ENCODE data around the gene NHLRC4.

Gene NHLRC4

GRCh38 chr16:544517-544916 is 22.3 kb upstream of the NHLRC4 start:
- Histone ChIP-seq H3K4me1 (ENCODE audit: control insufficient read depth, insufficient read depth, low read length, poor library complexity, severe bottlenecking) (peaks cover 6% of the 10 kb centered on the region), H3K27ac (ENCODE audit: low read depth, low read length, severe bottlenecking) (no peak overlapping the region), H3K9me3 (ENCODE audit: control insufficient read depth, low read length) (no peaks in the 10 kb centered on the region), H3K4me3 (ENCODE audit: extremely low read depth, insufficient read depth, low read length, poor library complexity, severe bottlenecking) (no peak overlapping the region), H3K36me3 (ENCODE audit: control insufficient read depth, insufficient read depth, low read length) (peaks cover 36% of the 10 kb centered on the region)
- 89 to 92% methylated on average over 14 to 20 of the region's 46 CpGs for WGBS, 2 experiments (ENCODE audit: insufficient coverage in 2 of 2)

DNA sequence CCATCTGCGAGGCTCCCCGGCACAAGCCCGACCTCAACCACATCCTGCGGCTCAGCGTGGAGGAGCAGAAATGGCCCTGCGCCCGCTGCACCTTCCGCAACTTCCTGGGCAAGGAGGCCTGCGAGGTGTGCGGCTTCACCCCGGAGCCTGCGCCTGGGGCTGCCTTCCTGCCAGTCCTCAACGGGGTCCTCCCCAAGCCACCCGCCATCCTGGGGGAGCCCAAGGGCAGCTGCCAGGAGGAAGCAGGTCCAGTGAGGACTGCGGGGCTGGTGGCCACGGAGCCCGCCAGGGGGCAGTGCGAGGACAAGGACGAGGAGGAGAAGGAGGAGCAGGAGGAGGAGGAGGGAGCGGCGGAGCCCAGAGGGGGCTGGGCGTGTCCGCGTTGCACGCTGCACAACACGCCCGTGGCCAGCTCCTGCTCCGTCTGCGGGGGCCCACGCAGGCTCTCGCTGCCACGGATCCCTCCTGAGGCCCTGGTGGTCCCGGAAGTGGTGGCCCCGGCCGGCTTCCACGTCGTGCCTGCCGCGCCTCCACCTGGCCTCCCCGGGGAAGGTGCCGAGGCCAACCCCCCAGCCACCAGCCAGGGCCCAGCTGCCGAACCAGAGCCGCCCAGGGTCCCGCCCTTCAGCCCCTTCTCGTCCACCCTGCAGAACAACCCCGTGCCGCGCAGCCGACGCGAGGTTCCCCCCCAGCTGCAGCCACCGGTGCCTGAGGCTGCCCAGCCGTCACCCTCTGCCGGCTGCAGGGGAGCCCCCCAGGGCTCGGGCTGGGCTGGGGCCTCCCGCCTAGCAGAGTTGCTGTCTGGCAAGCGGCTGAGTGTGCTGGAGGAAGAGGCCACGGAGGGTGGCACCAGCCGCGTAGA is 19.7 kb upstream of the NHLRC4 start:
- Histone ChIP-seq H3K27ac (ENCODE audit: low read depth, low read length, severe bottlenecking) (no peak overlapping the region), H3K4me1 (ENCODE audit: control insufficient read depth, insufficient read depth, low read length, poor library complexity, severe bottlenecking) (no peaks in the 10 kb centered on the region), H3K36me3 (ENCODE audit: control insufficient read depth, insufficient read depth, low read length) (peaks cover 33% of the 10 kb centered on the region), H3K4me3 (ENCODE audit: extremely low read depth, insufficient read depth, low read length, poor library complexity, severe bottlenecking) (no peak overlapping the region), H3K9me3 (ENCODE audit: control insufficient read depth, low read length) (no peaks in the 10 kb centered on the region)
- 85 to 89% methylated on average over 48 of the region's 60 CpGs for WGBS, 2 experiments (ENCODE audit: insufficient coverage in 2 of 2)

DNA sequence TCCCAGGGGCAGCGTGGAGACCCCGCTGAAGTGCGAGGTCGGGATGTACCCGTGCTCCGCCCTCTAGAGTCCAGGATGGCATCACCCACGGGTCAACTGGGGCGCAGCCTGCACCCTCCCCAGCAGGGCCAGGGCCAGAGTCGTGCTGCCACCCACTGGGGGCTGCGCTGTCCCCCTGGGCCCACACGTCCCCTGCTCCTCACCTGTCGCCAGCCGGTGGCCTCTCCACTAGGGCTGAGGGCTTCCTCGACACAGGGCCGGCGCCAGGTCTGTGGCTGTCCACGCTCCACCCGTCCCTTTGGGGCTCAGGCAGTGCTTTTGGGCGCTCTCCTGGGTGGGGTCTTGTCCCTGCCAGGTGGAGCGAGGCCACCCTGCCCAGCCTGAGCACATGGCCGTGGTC is 18.2 kb upstream of the NHLRC4 start:
- Histone ChIP-seq H3K9me3 (ENCODE audit: control insufficient read depth, low read length) (no peaks in the 10 kb centered on the region), H3K4me3 (ENCODE audit: extremely low read depth, insufficient read depth, low read length, poor library complexity, severe bottlenecking) (no peak overlapping the region), H3K36me3 (ENCODE audit: control insufficient read depth, insufficient read depth, low read length) (peaks cover 34% of the 10 kb centered on the region), H3K4me1 (ENCODE audit: control insufficient read depth, insufficient read depth, low read length, poor library complexity, severe bottlenecking) (no peaks in the 10 kb centered on the region), H3K27ac (ENCODE audit: low read depth, low read length, severe bottlenecking) (no peak overlapping the region)
- 96% methylated on average over 18 to 21 of the region's 21 CpGs for WGBS, 2 experiments (ENCODE audit: insufficient coverage in 2 of 2)

DNA sequence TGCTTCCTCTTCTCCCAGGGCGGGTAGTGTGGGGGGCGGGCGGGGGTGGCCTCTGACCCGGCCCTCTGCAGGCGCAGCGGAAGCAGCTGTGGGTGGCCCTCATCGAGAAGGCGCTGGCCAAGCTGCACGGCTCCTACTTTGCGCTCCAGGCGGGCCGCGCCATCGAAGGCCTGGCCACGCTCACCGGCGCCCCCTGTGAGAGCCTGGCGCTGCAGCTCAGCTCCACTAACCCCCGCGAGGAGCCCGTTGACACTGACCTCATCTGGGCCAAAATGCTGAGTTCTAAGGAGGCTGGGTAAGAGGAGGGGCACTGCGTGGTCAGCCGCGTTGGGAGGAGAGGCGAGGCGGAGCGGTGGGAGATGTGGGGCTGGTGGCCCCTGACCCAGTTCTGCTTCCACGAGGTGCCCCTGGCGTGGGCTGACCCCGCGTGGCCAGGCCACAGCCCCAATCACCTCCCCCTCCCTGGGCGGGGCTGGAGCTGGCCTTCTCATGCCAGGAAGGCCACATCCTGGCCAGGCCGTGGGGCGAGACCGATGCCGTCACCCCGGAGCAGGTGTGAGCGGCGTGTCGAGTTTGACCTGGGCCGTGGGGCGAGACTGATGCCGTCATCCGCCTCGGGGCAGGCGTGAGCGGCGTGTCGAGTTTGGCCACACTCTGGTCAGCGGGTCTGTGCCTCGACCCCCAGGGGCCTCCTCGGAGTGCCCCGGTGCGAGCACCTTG is 17.1 kb upstream of the NHLRC4 start:
- Histone ChIP-seq H3K9me3 (ENCODE audit: control insufficient read depth, low read length) (no peaks in the 10 kb centered on the region), H3K27ac (ENCODE audit: low read depth, low read length, severe bottlenecking) (no peak overlapping the region), H3K4me1 (ENCODE audit: control insufficient read depth, insufficient read depth, low read length, poor library complexity, severe bottlenecking) (peaks cover 7% of the 10 kb centered on the region), H3K36me3 (ENCODE audit: control insufficient read depth, insufficient read depth, low read length) (peaks cover 32% of the 10 kb centered on the region), H3K4me3 (ENCODE audit: extremely low read depth, insufficient read depth, low read length, poor library complexity, severe bottlenecking) (no peak overlapping the region)
- WGBS, 2 experiments (ENCODE audit: insufficient coverage in 2 of 2): 97% methylated on average over 47 to 54 of the region's 54 CpGs

DNA sequence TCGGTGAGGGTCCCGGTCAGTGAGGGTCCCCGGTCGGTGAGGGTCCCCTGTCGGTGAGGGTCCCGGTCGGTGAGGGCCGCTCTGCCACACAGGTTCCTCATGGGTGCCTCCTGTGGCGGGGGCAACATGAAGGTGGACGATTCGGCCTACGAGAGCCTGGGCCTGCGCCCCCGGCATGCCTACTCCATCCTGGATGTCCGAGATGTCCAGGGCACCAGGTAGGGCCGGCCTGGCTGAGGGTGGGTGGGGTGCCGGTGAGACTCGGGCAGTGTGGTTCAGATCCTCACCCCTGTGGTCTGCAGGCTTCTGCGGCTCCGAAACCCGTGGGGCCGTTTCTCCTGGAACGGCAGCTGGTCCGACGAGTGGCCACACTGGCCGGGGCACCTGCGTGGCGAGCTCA is 15.6 kb upstream of the NHLRC4 start:
- 96% methylated on average over 21 to 25 of the region's 28 CpGs for WGBS, 2 experiments (ENCODE audit: insufficient coverage in 2 of 2)

DNA sequence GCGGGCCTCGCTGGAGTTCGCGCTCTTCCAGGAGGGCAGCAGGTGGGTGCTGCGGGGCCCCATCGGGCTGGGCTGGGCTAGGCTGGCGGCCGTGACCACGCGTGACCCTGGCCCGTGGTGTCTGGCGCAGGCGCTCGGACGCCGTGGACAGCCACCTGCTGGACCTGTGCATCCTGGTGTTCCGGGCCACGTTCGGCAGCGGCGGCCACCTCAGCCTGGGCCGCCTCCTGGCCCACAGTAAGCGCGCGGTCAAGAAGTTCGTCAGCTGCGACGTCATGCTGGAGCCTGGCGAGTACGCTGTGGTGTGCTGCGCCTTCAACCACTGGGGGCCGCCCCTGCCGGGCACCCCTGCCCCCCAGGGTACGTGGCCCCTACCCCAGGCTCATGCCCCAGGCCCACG is 14.6 kb upstream of the NHLRC4 start:
- H3K36me3 ChIP-seq (ENCODE audit: control insufficient read depth, insufficient read depth, low read length): peaks cover 31% of the 10 kb centered on the region
- H3K9me3 ChIP-seq (ENCODE audit: control insufficient read depth, low read length): no peaks in the 10 kb centered on the region
- H3K4me3 ChIP-seq (ENCODE audit: extremely low read depth, insufficient read depth, low read length, poor library complexity, severe bottlenecking): no peak overlapping the region
- peaks cover 10% of the 10 kb centered on the region for H3K4me1 ChIP-seq (ENCODE audit: control insufficient read depth, insufficient read depth, low read length, poor library complexity, severe bottlenecking)
- H3K27ac ChIP-seq (ENCODE audit: low read depth, low read length, severe bottlenecking): no peak overlapping the region
- 98 to 99% methylated on average over 33 to 35 of the region's 35 CpGs for WGBS, 2 experiments (ENCODE audit: insufficient coverage in 2 of 2)

More for the DNA sequence above, 15.6 kb upstream of the NHLRC4 start:
- H3K4me1 ChIP-seq (ENCODE audit: control insufficient read depth, insufficient read depth, low read length, poor library complexity, severe bottlenecking): peaks cover 10% of the 10 kb centered on the region
- no peak overlapping the region for H3K4me3 ChIP-seq (ENCODE audit: extremely low read depth, insufficient read depth, low read length, poor library complexity, severe bottlenecking)
- H3K36me3 ChIP-seq (ENCODE audit: control insufficient read depth, insufficient read depth, low read length): peaks cover 32% of the 10 kb centered on the region
- H3K9me3 ChIP-seq (ENCODE audit: control insufficient read depth, low read length): no peaks in the 10 kb centered on the region
- H3K27ac ChIP-seq (ENCODE audit: low read depth, low read length, severe bottlenecking): no peak overlapping the region

DNA sequence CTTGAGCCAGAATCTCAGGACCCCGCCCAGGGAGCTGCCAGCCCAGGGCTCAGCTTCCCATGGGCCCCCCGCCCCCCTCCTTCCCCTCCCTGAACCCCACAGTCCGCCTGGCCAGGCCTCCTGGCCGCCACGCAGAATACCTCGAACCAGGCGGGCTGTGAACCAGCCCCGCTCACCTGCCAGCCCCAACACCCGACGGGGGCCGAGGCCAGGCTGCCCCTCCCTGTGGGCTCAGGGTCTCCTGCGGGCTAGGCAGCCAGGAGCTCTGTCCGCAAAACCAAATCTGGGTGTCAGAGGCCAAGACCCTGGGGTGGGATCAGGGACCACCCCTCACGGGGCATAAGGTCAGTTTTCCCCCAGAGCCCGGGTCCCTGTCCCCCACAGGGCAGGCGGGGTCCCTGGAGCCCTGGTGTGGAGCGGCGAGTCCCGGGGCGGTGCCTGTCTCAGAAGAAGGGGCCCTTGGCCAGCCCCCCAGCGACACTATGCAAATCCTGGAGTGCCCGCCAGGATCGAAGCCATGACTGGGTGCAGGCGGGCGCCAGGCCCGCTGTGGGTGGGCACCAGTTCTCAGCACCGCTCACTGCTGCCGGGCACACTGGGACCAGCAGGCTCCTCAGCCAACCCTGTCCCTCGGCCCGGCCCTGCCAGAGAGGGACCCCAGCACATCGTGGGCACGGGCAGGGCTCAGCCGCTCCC is 13.1 kb upstream of the NHLRC4 start:
- Histone ChIP-seq H3K4me3 (ENCODE audit: extremely low read depth, insufficient read depth, low read length, poor library complexity, severe bottlenecking) (no peak overlapping the region), H3K9me3 (ENCODE audit: control insufficient read depth, low read length) (no peaks in the 10 kb centered on the region), H3K36me3 (ENCODE audit: control insufficient read depth, insufficient read depth, low read length) (peaks cover 21% of the 10 kb centered on the region), H3K4me1 (ENCODE audit: control insufficient read depth, insufficient read depth, low read length, poor library complexity, severe bottlenecking) (peaks cover 10% of the 10 kb centered on the region), H3K27ac (ENCODE audit: low read depth, low read length, severe bottlenecking) (no peak overlapping the region)
- 96 to 97% methylated on average over 25 to 30 of the region's 33 CpGs for WGBS, 2 experiments (ENCODE audit: insufficient coverage in 2 of 2)

DNA sequence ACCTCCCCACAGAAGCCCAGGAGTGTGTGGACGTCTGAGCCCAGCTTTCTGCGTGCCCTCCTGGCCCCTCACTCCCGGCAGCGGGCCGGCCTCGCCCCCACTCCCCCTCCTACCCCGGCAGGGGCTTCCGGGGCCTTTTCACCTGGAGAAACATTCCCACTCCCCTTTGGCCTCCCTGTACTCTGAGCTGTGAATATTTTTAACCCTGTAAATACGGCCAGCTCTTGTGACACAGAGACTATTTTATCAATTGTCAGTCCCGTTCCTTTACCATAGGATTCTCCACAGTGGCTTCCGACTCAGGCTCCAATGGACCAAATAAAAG is 12.5 kb upstream of the NHLRC4 start:
- peaks cover 10% of the 10 kb centered on the region for H3K4me1 ChIP-seq (ENCODE audit: control insufficient read depth, insufficient read depth, low read length, poor library complexity, severe bottlenecking)
- WGBS, 2 experiments (ENCODE audit: insufficient coverage in 2 of 2): 77 to 90% methylated on average over 11 of the region's 11 CpGs
- no peak overlapping the region for H3K27ac ChIP-seq (ENCODE audit: low read depth, low read length, severe bottlenecking)
- H3K36me3 ChIP-seq (ENCODE audit: control insufficient read depth, insufficient read depth, low read length): peaks cover 21% of the 10 kb centered on the region
- no peaks in the 10 kb centered on the region for H3K9me3 ChIP-seq (ENCODE audit: control insufficient read depth, low read length)
- H3K4me3 ChIP-seq (ENCODE audit: extremely low read depth, insufficient read depth, low read length, poor library complexity, severe bottlenecking): no peak overlapping the region

GRCh38 chr16:554640-555365 is 12.0 kb upstream of the NHLRC4 start:
- Histone ChIP-seq H3K9me3 (ENCODE audit: control insufficient read depth, low read length) (no peaks in the 10 kb centered on the region), H3K27ac (ENCODE audit: low read depth, low read length, severe bottlenecking) (no peak overlapping the region), H3K36me3 (ENCODE audit: control insufficient read depth, insufficient read depth, low read length) (peaks cover 16% of the 10 kb centered on the region), H3K4me1 (ENCODE audit: control insufficient read depth, insufficient read depth, low read length, poor library complexity, severe bottlenecking) (peaks cover 10% of the 10 kb centered on the region), H3K4me3 (ENCODE audit: extremely low read depth, insufficient read depth, low read length, poor library complexity, severe bottlenecking) (no peak overlapping the region)
- WGBS, 2 experiments (ENCODE audit: insufficient coverage in 2 of 2): 89 to 90% methylated on average over 46 to 51 of the region's 54 CpGs

Measured in mesodermal cell (in vitro differentiated cells).